DND-41 (cell line): ENCODE results near the gene MEPCE.
"Not testable (repeated sequence)": the region's sequence is repeated elsewhere in the genome, so short reads cannot be mapped to it uniquely, and the experiment has no call there.

Experiments used
- CTCF ChIP-seq: IDR thresholded peaks from 2 replicates; pipeline ENCODE4 v1.5.1; 2012; ENCODE audit warnings: borderline replicate concordance, low read length, moderate library complexity, mild to moderate bottlenecking; ENCODE audit not compliant: poor library complexity, severe bottlenecking; ENCODE audit errors: extremely low read depth
- EZH2 ChIP-seq: IDR thresholded peaks from 3 replicates; pipeline ENCODE4 v1.6.1; 2012; ENCODE audit warnings: borderline replicate concordance, low read depth, mild to moderate bottlenecking, moderate library complexity, low read length, inconsistent platforms; ENCODE audit not compliant: severe bottlenecking

GRCh38 chr7:100447363-100447762 is 17.7 kb downstream of the MEPCE start:
- TF ChIP-seq CTCF, EZH2: not testable (repeated sequence)
